ENCODE results near the gene CCDC50. TPM values are rescaled to one million over a fixed set of nuclear protein-coding genes. Genes with fewer than 3 reads are reported as not detected.

Gene CCDC50
- total RNA-seq, 3 donors from 2014 or later: 86.9 to 101 (median 93.4) TPM

DNA sequence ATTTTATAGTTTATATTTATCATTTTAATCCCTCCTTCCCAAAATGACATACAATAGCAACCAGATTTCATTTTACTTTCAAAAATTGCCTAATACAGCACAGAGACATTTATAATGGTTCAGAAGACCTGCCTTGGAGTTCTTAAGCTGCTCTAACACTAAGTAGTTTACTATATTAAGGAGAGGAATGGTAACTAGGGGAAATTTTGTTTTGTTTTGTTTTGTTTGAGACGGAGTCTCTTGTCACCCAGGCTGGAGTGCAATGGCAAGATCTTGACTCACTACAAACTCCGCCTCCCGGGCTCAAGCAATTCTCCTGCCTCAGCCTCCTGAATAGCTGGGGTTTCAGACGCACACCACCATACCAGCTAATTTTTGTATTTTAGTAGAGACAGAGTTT, 22.8 kb upstream of the CCDC50 start:
- no peak for TF ChIP-seq POLR2A (IDR thresholded peaks at IDR 0.05)
- H3K4me1 ChIP-seq: no peaks in the 10 kb centered on the region
- H3K9me3 ChIP-seq: no peaks in the 10 kb centered on the region
- H3K27me3 ChIP-seq: no peaks in the 10 kb centered on the region
- intact Hi-C loops (cut with DNase I; ENCODE audit: low total_unique reads): no loop called here
- H3K27ac ChIP-seq: no peak overlapping the region
- H3K36me3 ChIP-seq: no peaks in the 10 kb centered on the region
- DNase-seq (ENCODE audit: low spot score in 2 of 2): no peak
- no peak overlapping the region for H3K4me3 ChIP-seq

DNA sequence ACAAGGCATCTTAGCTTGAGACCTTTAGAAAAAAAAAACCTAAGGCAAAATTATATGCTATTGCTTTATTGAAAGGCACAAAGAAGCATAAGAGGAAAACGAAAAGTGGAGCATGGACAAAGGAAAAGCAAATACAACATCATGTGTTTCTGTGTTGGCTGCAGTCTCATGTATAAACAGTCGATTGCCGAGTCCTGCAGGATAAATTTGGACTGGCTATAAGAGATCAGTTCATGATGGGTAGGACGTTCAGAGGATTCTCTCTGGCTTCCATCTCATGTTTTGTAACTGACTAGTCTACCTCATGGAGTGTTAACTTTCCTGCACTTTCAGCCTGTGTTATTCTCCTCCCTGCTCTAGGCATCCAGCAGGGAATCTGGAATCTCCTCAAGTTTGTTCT, 21.9 kb upstream of the CCDC50 start:
- no peak for DNase-seq (ENCODE audit: low spot score in 2 of 2)
- Histone ChIP-seq H3K9me3 (no peaks in the 10 kb centered on the region), H3K27ac (no peak overlapping the region), H3K36me3 (no peaks in the 10 kb centered on the region), H3K27me3 (no peaks in the 10 kb centered on the region), H3K4me3 (no peak overlapping the region), H3K4me1 (no peaks in the 10 kb centered on the region)
- no peak for TF ChIP-seq POLR2A (IDR thresholded peaks at IDR 0.05)
- no peak for TF ChIP-seq POLR2AphosphoS5 (IDR thresholded peaks at IDR 0.05)
- TF ChIP-seq, protein P1, sequence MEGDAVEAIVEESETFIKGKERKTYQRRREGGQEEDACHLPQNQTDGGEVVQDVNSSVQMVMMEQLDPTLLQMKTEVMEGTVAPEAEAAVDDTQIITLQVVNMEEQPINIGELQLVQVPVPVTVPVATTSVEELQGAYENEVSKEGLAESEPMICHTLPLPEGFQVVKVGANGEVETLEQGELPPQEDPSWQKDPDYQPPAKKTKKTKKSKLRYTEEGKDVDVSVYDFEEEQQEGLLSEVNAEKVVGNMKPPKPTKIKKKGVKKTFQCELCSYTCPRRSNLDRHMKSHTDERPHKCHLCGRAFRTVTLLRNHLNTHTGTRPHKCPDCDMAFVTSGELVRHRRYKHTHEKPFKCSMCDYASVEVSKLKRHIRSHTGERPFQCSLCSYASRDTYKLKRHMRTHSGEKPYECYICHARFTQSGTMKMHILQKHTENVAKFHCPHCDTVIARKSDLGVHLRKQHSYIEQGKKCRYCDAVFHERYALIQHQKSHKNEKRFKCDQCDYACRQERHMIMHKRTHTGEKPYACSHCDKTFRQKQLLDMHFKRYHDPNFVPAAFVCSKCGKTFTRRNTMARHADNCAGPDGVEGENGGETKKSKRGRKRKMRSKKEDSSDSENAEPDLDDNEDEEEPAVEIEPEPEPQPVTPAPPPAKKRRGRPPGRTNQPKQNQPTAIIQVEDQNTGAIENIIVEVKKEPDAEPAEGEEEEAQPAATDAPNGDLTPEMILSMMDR (IDR thresholded peaks at IDR 0.05): no peak
- intact Hi-C loops (cut with DNase I; ENCODE audit: low total_unique reads): no loop called here

DNA sequence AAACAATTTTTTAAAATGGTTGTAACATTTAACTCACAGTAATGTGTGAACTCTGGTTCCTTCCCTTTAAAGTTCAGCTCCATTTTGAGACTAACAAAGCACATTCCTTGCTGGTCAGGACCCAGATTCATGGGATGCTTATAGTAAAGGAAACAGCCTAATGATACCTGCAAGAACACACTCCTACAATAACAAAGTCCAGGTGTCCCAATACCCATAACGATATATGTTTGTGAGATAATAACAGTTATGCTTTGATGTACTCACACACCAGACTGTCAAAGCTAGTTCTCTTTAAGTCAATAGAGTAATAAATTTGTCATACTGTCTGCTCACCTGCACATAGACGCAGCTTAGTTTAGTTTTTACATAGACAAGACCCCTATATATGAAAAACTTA, 15.9 kb upstream of the CCDC50 start:
- Histone ChIP-seq H3K36me3 (no peaks in the 10 kb centered on the region), H3K4me3 (no peak overlapping the region), H3K9me3 (no peaks in the 10 kb centered on the region), H3K4me1 (no peaks in the 10 kb centered on the region), H3K27ac (no peak overlapping the region), H3K27me3 (no peaks in the 10 kb centered on the region)
- DNase-seq (ENCODE audit: low spot score in 2 of 2): no peak
- TF ChIP-seq, protein P1 (IDR thresholded peaks at IDR 0.05): no peak
- no peak for TF ChIP-seq POLR2A (IDR thresholded peaks at IDR 0.05)
- no peak for TF ChIP-seq POLR2AphosphoS5 (IDR thresholded peaks at IDR 0.05)
- intact Hi-C loops (cut with DNase I; ENCODE audit: low total_unique reads): no loop called here

DNA sequence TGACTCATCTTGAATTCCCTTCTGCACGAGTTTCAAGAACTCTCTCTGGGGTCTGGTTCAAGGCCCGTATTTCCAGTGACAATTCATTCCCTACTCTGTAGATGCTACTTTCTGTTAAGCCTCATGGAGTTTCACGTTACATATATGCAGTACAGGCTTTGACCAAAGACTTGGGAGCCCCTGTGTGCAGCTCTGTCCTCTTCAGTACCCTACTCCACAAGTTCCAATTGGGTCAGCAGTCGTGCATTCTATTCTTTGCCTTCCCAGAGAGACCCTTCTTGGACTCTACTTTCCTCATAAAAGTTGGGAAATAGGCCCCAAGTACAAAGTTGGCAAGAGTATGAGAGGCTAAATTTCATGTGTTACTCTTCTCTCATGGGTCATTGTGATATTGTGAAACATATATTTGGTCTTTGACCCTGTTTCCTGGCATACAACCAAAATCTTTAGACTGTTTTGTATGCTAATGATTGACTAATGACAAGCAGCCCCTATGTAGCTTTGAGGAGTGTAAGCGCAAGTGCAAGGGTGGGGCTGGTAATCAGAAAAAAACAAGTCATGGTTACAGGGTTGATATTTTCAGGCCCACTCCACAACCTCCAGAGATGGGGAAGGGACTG, 15.0 kb upstream of the CCDC50 start:
- no peak for DNase-seq (ENCODE audit: low spot score in 2 of 2)
- Histone ChIP-seq H3K9me3 (no peaks in the 10 kb centered on the region), H3K4me3 (no peak overlapping the region), H3K36me3 (no peaks in the 10 kb centered on the region), H3K27me3 (no peaks in the 10 kb centered on the region), H3K4me1 (no peaks in the 10 kb centered on the region), H3K27ac (no peak overlapping the region)
- TF ChIP-seq POLR2A (IDR thresholded peaks at IDR 0.05): no peak
- TF ChIP-seq, protein P1 (IDR thresholded peaks at IDR 0.05): no peak
- no peak for TF ChIP-seq POLR2AphosphoS5 (IDR thresholded peaks at IDR 0.05)
- intact Hi-C loops (cut with DNase I; ENCODE audit: low total_unique reads): no loop called here

DNA sequence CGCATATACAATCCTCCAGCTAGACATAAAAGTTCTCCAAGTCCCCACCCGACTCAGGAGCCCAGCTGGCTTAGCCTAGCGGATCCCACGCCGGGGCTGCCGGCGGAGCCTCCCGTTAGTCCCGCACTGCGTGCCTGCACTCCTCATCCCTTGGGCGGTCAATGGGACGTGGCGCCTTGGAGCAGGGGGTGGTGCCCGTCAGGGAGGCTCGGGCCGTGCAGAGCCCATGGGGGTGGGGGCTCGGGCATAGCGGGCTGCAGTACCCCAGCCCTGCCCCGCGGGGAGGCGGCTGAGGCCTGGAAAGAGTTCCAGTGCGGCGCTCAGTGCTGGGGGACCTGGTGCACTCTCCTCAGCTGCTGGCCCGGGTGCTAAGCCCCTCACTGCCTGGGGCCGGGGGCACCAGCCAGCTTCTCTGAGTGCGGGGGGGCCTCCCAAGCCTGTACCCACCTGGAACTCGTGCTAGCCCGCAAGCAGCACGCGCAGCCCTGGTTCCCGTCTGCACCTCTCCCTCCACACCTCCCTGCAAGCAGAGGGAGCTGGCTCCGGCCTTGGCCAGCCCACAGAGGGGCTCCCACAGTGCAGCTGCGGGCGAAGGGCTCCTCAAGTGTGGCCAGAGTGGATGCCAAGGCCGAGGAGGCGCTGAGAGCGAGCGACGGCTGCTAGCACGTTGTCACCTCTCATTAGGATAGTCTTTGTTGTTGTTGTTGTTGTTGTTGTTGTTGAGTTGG, 12.2 kb upstream of the CCDC50 start:
- Histone ChIP-seq H3K36me3 (no peaks in the 10 kb centered on the region), H3K9me3 (no peaks in the 10 kb centered on the region), H3K4me1 (no peaks in the 10 kb centered on the region), H3K27me3 (no peaks in the 10 kb centered on the region), H3K27ac (no peak overlapping the region), H3K4me3 (no peak overlapping the region)
- DNase-seq (ENCODE audit: low spot score in 2 of 2): no peak
- intact Hi-C loops (cut with DNase I; ENCODE audit: low total_unique reads): no loop called here
- no peak for TF ChIP-seq POLR2A (IDR thresholded peaks at IDR 0.05)
- TF ChIP-seq POLR2AphosphoS5 (IDR thresholded peaks at IDR 0.05): no peak
- TF ChIP-seq, protein P1 (IDR thresholded peaks at IDR 0.05): no peak

Data from breast epithelium (tissue), 4 donors.